IMR-90 (cell line): ENCODE measurements around the gene ATXN10. TPM values are rescaled to one million over a fixed set of nuclear protein-coding genes. Genes with fewer than 3 reads are reported as not detected.
A peak's percentile ranks its signal among the peaks of the same experiment; 100 is the strongest.

Experiments
- ATAC-seq: fragments of 200-7000 bp; cut with Tn5 transposase; 2 replicates; pipeline ENCODE4 v1.9.1; 2020; ENCODE audit warnings: low read depth, mild to moderate bottlenecking, moderate library complexity
- BruUV-seq: library from RNA; stranded (reverse); fragments of 400-500 nt; replicated peaks from 2 replicates; lab custom pipeline; 2021; lab: Mats Ljungman, UMichigan
- CTCF ChIA-PET: fragments of 300-600 bp; formaldehyde crosslinking; extraction: SDS; loops from one replicate; lab custom pipeline; 2021; ENCODE audit warnings: antibody characterized with exemption; lab: Yijun Ruan, JAX
- POLR2A ChIA-PET: fragments of 300-600 bp; sonication (Branson Sonifier 250); formaldehyde crosslinking; loops from one replicate; lab custom pipeline; 2022; ENCODE audit warnings: antibody characterized with exemption; ENCODE audit not compliant: unreplicated experiment; lab: Charles Lee
- DNase-seq: peaks from one replicate; pipeline ENCODE4 v3.0.0; 2013
- H2AFZ ChIP-seq: replicated peaks from 2 replicates; pipeline ENCODE3; 2013; ENCODE audit warnings: low read length, mild to moderate bottlenecking; ENCODE audit not compliant: poor library complexity
- H2AK5ac ChIP-seq: 2 replicates; pipeline ENCODE4 v1.6.1; 2013; ENCODE audit warnings: low read depth, low read length, inconsistent platforms
- H2AK9ac ChIP-seq: replicated peaks from 2 replicates; pipeline ENCODE3; 2013; ENCODE audit warnings: mild to moderate bottlenecking, low read depth, low read length, moderate library complexity; ENCODE audit not compliant: poor library complexity
- H2BK120ac ChIP-seq: 2 replicates; pipeline ENCODE4 v1.6.1; 2013; ENCODE audit warnings: low read depth, low read length, inconsistent platforms
- H2BK15ac ChIP-seq: 3 replicates; pipeline ENCODE4 v1.6.1; 2013; ENCODE audit warnings: low read depth, low read length, inconsistent platforms
- H2BK20ac ChIP-seq: 2 replicates; pipeline ENCODE4 v1.6.1; 2013; ENCODE audit warnings: low read depth, mild to moderate bottlenecking, inconsistent platforms, low read length, moderate library complexity
- H2BK5ac ChIP-seq: 2 replicates; pipeline ENCODE4 v1.6.1; 2013; ENCODE audit warnings: mild to moderate bottlenecking, low read depth, low read length, inconsistent platforms; ENCODE audit not compliant: poor library complexity, severe bottlenecking
- H3K14ac ChIP-seq: replicated peaks from 2 replicates; pipeline ENCODE4 v1.6.1; 2013; ENCODE audit warnings: low read depth, low read length, inconsistent platforms
- H3K18ac ChIP-seq: 2 replicates; pipeline ENCODE4 v1.6.1; 2013; ENCODE audit warnings: low read depth, low read length, control low read depth
- H3K23ac ChIP-seq: 2 replicates; pipeline ENCODE4 v1.6.1; 2013; ENCODE audit warnings: low read depth, low read length, inconsistent platforms
- H3K27ac ChIP-seq: 2 replicates; pipeline ENCODE4 v1.5.1; 2013; ENCODE audit warnings: mild to moderate bottlenecking, control low read depth, low read length; ENCODE audit not compliant: insufficient read depth
- H3K27me3 ChIP-seq: 2 replicates; pipeline ENCODE4 v1.6.1; 2013; ENCODE audit warnings: low read length; ENCODE audit not compliant: control insufficient read depth, insufficient read depth
- H3K36me3 ChIP-seq: 2 replicates; pipeline ENCODE4 v1.6.1; 2013; ENCODE audit warnings: low read length, mixed read lengths; ENCODE audit not compliant: control insufficient read depth, insufficient read depth
- H3K4ac ChIP-seq: 2 replicates; pipeline ENCODE4 v1.6.1; 2013; ENCODE audit warnings: low read depth, low read length, inconsistent platforms
- H3K4me1 ChIP-seq: 2 replicates; pipeline ENCODE4 v1.6.1; 2013; ENCODE audit warnings: low read length, mixed read lengths; ENCODE audit not compliant: control insufficient read depth, insufficient read depth
- H3K4me2 ChIP-seq: 2 replicates; pipeline ENCODE4 v1.6.1; 2013; ENCODE audit warnings: low read depth, mild to moderate bottlenecking, control low read depth, low read length, moderate library complexity
- H3K4me3 ChIP-seq: 2 replicates; pipeline ENCODE4 v1.5.1; 2013; ENCODE audit warnings: low read depth, mild to moderate bottlenecking, control low read depth, low read length, moderate library complexity; ENCODE audit not compliant: insufficient read depth
- H3K56ac ChIP-seq: 2 replicates; pipeline ENCODE4 v1.6.1; 2013; ENCODE audit warnings: low read length, inconsistent platforms; ENCODE audit not compliant: insufficient read depth; ENCODE audit errors: extremely low read depth
- H3K79me1 ChIP-seq, 2 experiments: 2 replicates each; pipeline ENCODE4 v1.6.1; 2013; ENCODE audit warnings: low read length in 2 of 2, inconsistent platforms in 1 of 2, low read depth in 1 of 2
- H3K9ac ChIP-seq: 2 replicates; pipeline ENCODE4 v1.6.1; 2013; ENCODE audit warnings: low read depth, low read length, control low read depth
- H3K9me1 ChIP-seq: 2 replicates; pipeline ENCODE4 v1.6.1; 2013; ENCODE audit warnings: low read length, inconsistent platforms; ENCODE audit not compliant: insufficient read depth
- H3K9me3 ChIP-seq: 2 replicates; pipeline ENCODE4 v1.6.1; 2013; ENCODE audit warnings: low read length; ENCODE audit not compliant: control insufficient read depth, insufficient read depth
- H4K20me1 ChIP-seq: 2 replicates; pipeline ENCODE4 v1.6.1; 2013; ENCODE audit warnings: low read length, inconsistent platforms; ENCODE audit not compliant: insufficient read depth
- H4K5ac ChIP-seq: 2 replicates; pipeline ENCODE4 v1.6.1; 2013; ENCODE audit warnings: mild to moderate bottlenecking, low read depth, low read length, control low read depth
- H4K8ac ChIP-seq, 2 experiments: 2 replicates each; pipeline ENCODE4 v1.6.1; 2013; ENCODE audit warnings: low read depth in 2 of 2, low read length in 2 of 2, control low read depth in 1 of 2, inconsistent platforms in 1 of 2
- H4K91ac ChIP-seq: 2 replicates; pipeline ENCODE4 v1.6.1; 2013; ENCODE audit warnings: low read depth, low read length, inconsistent platforms; ENCODE audit not compliant: insufficient read depth
- CEBPB ChIP-seq: IDR thresholded peaks from 2 replicates; pipeline ENCODE4 v1.6.1; 2012; ENCODE audit warnings: low read depth, low read length, improper control_type of control experiment
- ELK1 ChIP-seq: fragments of 150-350 bp; IDR thresholded peaks from 2 replicates; pipeline ENCODE4 v1.6.1; 2016; ENCODE audit warnings: low read depth, mild to moderate bottlenecking, low read length, moderate library complexity, borderline replicate concordance
- FOS ChIP-seq: fragments of 150-350 bp; IDR thresholded peaks from 2 replicates; pipeline ENCODE4 v1.6.1; 2016; ENCODE audit warnings: low read depth, low read length
- MAZ ChIP-seq: IDR thresholded peaks from 2 replicates; pipeline ENCODE4 v1.6.1; 2012; ENCODE audit warnings: low read depth, mild to moderate bottlenecking, low read length, improper control_type of control experiment, moderate library complexity, borderline replicate concordance
- NFE2L2 ChIP-seq: fragments of 150-350 bp; IDR thresholded peaks from 2 replicates; pipeline ENCODE4 v1.6.1; 2016; ENCODE audit warnings: low read depth, mild to moderate bottlenecking, low read length
- POLR2A ChIP-seq: IDR thresholded peaks from 2 replicates; pipeline ENCODE4 v1.6.1; 2012; ENCODE audit warnings: mild to moderate bottlenecking, low read depth, low read length
- RFX5 ChIP-seq: IDR thresholded peaks from 2 replicates; pipeline ENCODE4 v1.8.0; 2012; ENCODE audit warnings: low read depth, mild to moderate bottlenecking, low read length, moderate library complexity
- USF2 ChIP-seq: fragments of 150-350 bp; IDR thresholded peaks from 2 replicates; pipeline ENCODE4 v1.6.1; 2017; ENCODE audit warnings: mild to moderate bottlenecking, antibody characterized with exemption, low read length, low read depth
- WGBS, 2 experiments: methylation state at CpG; one replicate each; pipeline versions ENCODE4 v1.1.5 to v1.1.7; 2013; ENCODE audit warnings: missing lambda C conversion rate in 2 of 2; ENCODE audit not compliant: insufficient read length in 1 of 2; ENCODE audit errors: extremely low coverage in 2 of 2; 5-methylcytosine and 5-hydroxymethylcytosine counted together
- dilution Hi-C: fragments of 300-500 bp; cut with HindIII; formaldehyde crosslinking; loops from one replicate; pipeline ENCODE4 v1.14.3; 2018; ENCODE audit warnings: low sequenced_read_pairs; ENCODE audit not compliant: unreplicated experiment
- in situ Hi-C: fragments of 300-500 bp; cut with MboI; formaldehyde crosslinking; loops from 3 replicates; pipeline ENCODE4 v1.14.3; 2019; ENCODE audit warnings: low sequenced_read_pairs, inconsistent platforms, mixed read lengths
- intact Hi-C: fragments of 100-400 bp; cut with micrococcal nuclease; formaldehyde crosslinking; loops from 2 replicates; pipeline ENCODE4 v1.10.0; 2022
- polyA plus RNA-seq, 3 experiments: library from polyadenylated mRNA; depleted of rRNA; stranded (reverse); fragments of >200 nt; gene quantifications; 2 replicates each; pipeline ENCODE4 v1.2.3, GENCODE V29; 2012; ENCODE audit warnings: low replicate concordance in 1 of 3
- total RNA-seq: library from RNA; depleted of rRNA; stranded (reverse); fragments of >200 nt; gene quantifications from 2 replicates; pipeline ENCODE4 v1.2.3, GENCODE V29; 2012

The ATXN10 gene
- total and polyA plus RNA-seq, 2 of the 4 experiments (the other 2 are of a cell fraction), result 116 to 231 TPM

- TF ChIP-seq ELK1, result no peak
Observed at GRCh38 chr22:45777046-45777851, 105.6 kb downstream of the ATXN10 start (continued).

GRCh38 chr22:45777852-45778375, 106.3 kb downstream of the ATXN10 start:
- Histone ChIP-seq H3K14ac (no peak overlapping the region), H3K23ac (no peak overlapping the region), H3K79me1 (peaks cover 54 to 78% of the 10 kb centered on the region in 2 experiments), H2AFZ (no peak overlapping the region), H2BK120ac (no peak overlapping the region), H3K36me3 (peaks cover 4% of the 10 kb centered on the region), H3K27me3 (no peaks in the 10 kb centered on the region), H3K27ac (no peak overlapping the region), H4K91ac (no peak overlapping the region), H3K4me2 (no peak overlapping the region), H3K9me3 (no peaks in the 10 kb centered on the region), H3K4me1 (peaks cover 6% of the 10 kb centered on the region), H3K4me3 (no peak overlapping the region), H3K56ac (no peak overlapping the region), H2AK9ac (no peak overlapping the region), H3K9me1 (peaks cover 19% of the 10 kb centered on the region), H3K4ac (no peak overlapping the region), H2BK20ac (no peak overlapping the region), H2BK5ac (no peak overlapping the region), H2BK15ac (no peak overlapping the region), H2AK5ac (no peak overlapping the region), H4K8ac (no peak overlapping the region), H3K9ac (no peak overlapping the region), H4K20me1 (peaks cover 59% of the 10 kb centered on the region), H4K5ac (no peak overlapping the region), H3K18ac (no peak overlapping the region)
- in situ Hi-C loops, result no loop called here
- dilution Hi-C loops, result no loop called here
- intact Hi-C loops, result no loop called here
- ChIA-PET CTCF (interaction anchor here (0.7 to 1.3 kb wide), 2 partner anchors 11 to 47 kb away, joined by 3 to 4 read pairs; no protein-coding TSS in a partner anchor), POLR2A (no interaction called here)
- no CpG with 5 or more reads among the region's 3 CpGs for WGBS, 2 experiments
- no peak for TF ChIP-seq ELK1
- TF ChIP-seq USF2, result no peak
- TF ChIP-seq CEBPB, result peak; percentile 48
- no peak for TF ChIP-seq MAZ
- TF ChIP-seq RFX5, result no peak
- TF ChIP-seq FOS, result no peak
- no peak for TF ChIP-seq POLR2A
- TF ChIP-seq NFE2L2, result no peak
- ATAC-seq (peak; percentile 54), DNase-seq (no peak)
- BruUV-seq, result no TSS peak
